Central memory CD4-positive, alpha-beta T cell (primary cell): Measurements from ENCODE around the gene ALDH3A1.
"Not testable (repeated sequence)": the region's sequence is repeated elsewhere in the genome, so short reads cannot be mapped to it uniquely, and the experiment has no call there.

Experiments
- DNase-seq: peaks from one replicate; pipeline ENCODE4 v3.0.0; 2022
- total RNA-seq, 3 experiments: gene quantifications; one replicate each; lab custom pipeline; 2026; lab: John Stamatoyannopoulos, UW

ALDH3A1 gene
- 0 reads per million in 3 experiments for total RNA-seq

- DNase-seq = no peak
These were observed at the start of gene ALDH3A1 for GRCh38 chr17:19747829-19748806. TSS of gene ALDH3A1 (minus strand) at chr17:19748298. CDS start at chr17:19745129, 3,169 bp downstream.

GRCh38 chr17:19796457-19796856 lies 48.4 kb upstream of the ALDH3A1 start:
- DNase-seq = no peak

- DNase-seq = no peak
These were observed 43.9 kb upstream of the ALDH3A1 start for GRCh38 chr17:19791918-19792550.

GRCh38 chr17:19787733-19788357 lies 39.7 kb upstream of the ALDH3A1 start:
- no peak for DNase-seq

GRCh38 chr17:19785854-19786253 lies 37.8 kb upstream of the ALDH3A1 start:
- DNase-seq = no peak

- DNase-seq = no peak
These were observed 33.7 kb upstream of the ALDH3A1 start for GRCh38 chr17:19781488-19782458.

GRCh38 chr17:19780846-19781245 lies 32.7 kb upstream of the ALDH3A1 start:
- no peak for DNase-seq

- no peak for DNase-seq
These were observed 25.4 kb upstream of the ALDH3A1 start for GRCh38 chr17:19773534-19773933.

- peak; percentile 88 for DNase-seq
These were observed 24.0 kb upstream of the ALDH3A1 start for GRCh38 chr17:19771971-19772630.

- no peak for DNase-seq
These were observed 23.1 kb upstream of the ALDH3A1 start for GRCh38 chr17:19770985-19771735.

- no peak for DNase-seq
These were observed 22.0 kb upstream of the ALDH3A1 start for GRCh38 chr17:19769946-19770652.

GRCh38 chr17:19768046-19768782 lies 20.1 kb upstream of the ALDH3A1 start:
- peak; percentile 4 for DNase-seq

GRCh38 chr17:19766421-19767270 lies 18.5 kb upstream of the ALDH3A1 start:
- peak; percentile 67 for DNase-seq

- DNase-seq = no peak
These were observed 17.9 kb upstream of the ALDH3A1 start for GRCh38 chr17:19766016-19766415.

- not testable (repeated sequence) for DNase-seq
These were observed 15.9 kb upstream of the ALDH3A1 start for GRCh38 chr17:19763991-19764390.

GRCh38 chr17:19763416-19763815 lies 15.3 kb upstream of the ALDH3A1 start:
- DNase-seq = no peak

GRCh38 chr17:19762515-19762961 lies 14.4 kb upstream of the ALDH3A1 start:
- DNase-seq = peak; percentile 31

GRCh38 chr17:19760746-19761145 lies 12.6 kb upstream of the ALDH3A1 start:
- no peak for DNase-seq
